Skeletal muscle satellite cell (primary cell): ENCODE data around the gene MATN4.

Experiments
- H3K27me3 ChIP-seq: 2 replicates; pipeline ENCODE4 v1.7.0; 2013; ENCODE audit warnings: low read length; ENCODE audit not compliant: control insufficient read depth, insufficient read depth
- H3K36me3 ChIP-seq: 2 replicates; pipeline ENCODE4 v1.7.0; 2013; ENCODE audit warnings: mild to moderate bottlenecking, control low read depth, low read length; ENCODE audit not compliant: insufficient read depth
- H3K4me1 ChIP-seq: 2 replicates; pipeline ENCODE4 v1.7.0; 2013; ENCODE audit warnings: low read length; ENCODE audit not compliant: control insufficient read depth, insufficient read depth
- H3K4me2 ChIP-seq: 2 replicates; pipeline ENCODE4 v1.7.0; 2013; ENCODE audit warnings: mild to moderate bottlenecking, low read length
- H3K4me3 ChIP-seq: 2 replicates; pipeline ENCODE4 v1.7.0; 2013; ENCODE audit warnings: low read length
- H3K9ac ChIP-seq: 2 replicates; pipeline ENCODE4 v1.7.0; 2013; ENCODE audit warnings: mild to moderate bottlenecking, low read depth, low read length, moderate library complexity
- H3K9me3 ChIP-seq: replicated peaks from 2 replicates; pipeline ENCODE4 v1.7.0; 2013; ENCODE audit warnings: mild to moderate bottlenecking, control low read depth, low read length

The MATN4 gene

DNA sequence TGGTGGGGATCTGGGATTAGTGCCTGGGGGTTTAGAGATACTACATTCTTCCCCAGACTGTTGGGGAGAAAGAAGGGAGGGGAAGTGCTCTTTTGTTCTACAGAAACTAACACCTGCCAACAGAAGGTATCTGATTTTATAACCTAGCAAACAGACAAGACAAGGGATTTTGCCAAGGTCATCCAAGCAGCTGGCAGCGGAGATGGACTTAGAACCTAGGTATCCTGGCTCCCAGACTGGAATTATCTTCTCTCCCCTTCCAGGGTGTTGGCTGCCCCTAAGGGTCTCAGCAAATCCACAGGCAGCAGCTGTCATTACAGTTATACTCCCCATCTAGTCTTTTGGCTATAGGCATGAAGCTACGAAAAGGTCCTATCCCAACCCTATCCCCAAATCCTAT lies 31.7 kb upstream of the MATN4 start:
- Histone ChIP-seq H3K4me2 (no peak overlapping the region), H3K4me1 (peaks cover 91% of the 10 kb centered on the region), H3K4me3 (no peak overlapping the region), H3K36me3 (peaks cover 66% of the 10 kb centered on the region), H3K27me3 (no peaks in the 10 kb centered on the region), H3K9ac (no peak overlapping the region), H3K9me3 (no peaks in the 10 kb centered on the region)

DNA sequence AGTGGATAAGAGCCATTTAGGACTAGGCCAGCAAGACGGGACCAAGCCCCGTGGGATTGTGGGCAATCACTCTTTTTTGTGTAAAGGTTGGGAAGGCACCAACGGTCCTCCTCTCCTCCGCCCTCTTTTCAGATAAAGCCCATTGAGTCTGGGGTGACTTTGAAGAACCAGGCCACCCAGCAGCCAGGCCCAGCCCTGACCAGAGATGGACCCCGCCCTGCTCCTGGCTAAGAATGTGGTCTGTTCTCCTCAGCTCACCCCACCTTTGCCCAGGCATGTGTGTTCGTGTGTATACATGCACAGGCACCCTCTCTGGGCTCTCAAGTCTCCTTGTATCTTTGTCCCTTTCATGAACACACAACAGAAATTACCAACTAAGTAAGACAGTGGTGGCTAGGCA lies 31.0 kb upstream of the MATN4 start:
- Histone ChIP-seq H3K4me2 (peak overlapping the region; percentile 47), H3K9ac (peak overlapping the region; percentile 66), H3K27me3 (no peaks in the 10 kb centered on the region), H3K4me3 (peak overlapping the region; percentile 5), H3K36me3 (peaks cover 68% of the 10 kb centered on the region), H3K4me1 (peaks cover 84% of the 10 kb centered on the region), H3K9me3 (no peaks in the 10 kb centered on the region)

DNA sequence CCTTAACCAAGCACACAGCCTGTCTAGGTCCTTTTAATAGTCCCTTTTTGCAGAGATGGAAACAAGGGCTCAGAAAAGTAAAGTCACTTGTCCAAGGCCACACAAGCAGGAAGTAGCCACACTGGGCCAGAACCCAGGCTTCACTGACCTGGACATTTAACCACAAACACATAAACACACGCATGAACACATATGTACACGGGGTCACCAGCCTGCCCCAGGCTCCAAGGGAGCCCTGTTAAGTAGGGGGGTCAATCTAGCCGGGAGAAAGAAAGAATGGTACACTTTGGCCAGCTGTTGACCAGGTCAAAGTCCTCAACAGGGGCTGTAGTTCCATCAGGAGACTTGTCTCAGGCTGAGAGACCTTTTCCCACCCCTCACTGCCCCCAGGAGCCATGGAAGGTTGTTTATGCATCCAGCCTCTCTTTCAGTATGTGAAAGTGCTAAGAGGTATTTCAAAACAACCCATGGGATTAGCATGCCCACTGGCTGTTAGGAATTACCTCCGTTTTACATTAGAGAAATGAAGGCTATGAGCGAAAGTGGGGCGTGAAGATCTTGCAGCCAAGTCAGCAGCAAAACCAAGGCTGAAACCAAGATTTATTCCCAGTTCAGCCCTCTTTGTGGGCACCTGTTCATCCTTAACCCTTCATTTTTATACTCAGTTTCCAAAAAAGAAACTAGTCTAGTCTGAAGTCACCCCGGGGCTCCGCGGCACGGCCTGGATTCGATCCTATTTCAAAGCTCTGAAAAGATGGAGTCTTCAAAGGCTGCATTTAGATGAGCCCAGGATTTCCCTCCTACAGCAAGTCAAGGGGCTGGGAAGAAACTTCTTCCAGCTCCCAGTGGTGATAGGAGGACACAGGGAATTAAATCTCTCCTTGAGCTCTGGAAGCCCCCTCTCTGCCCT lies 30.3 kb upstream of the MATN4 start:
- H3K36me3 ChIP-seq = peaks cover 64% of the 10 kb centered on the region
- peak overlapping the region; percentile 66 for H3K9ac ChIP-seq
- peak overlapping the region; percentile 47 for H3K4me2 ChIP-seq
- no peaks in the 10 kb centered on the region for H3K27me3 ChIP-seq
- no peaks in the 10 kb centered on the region for H3K9me3 ChIP-seq
- H3K4me1 ChIP-seq = peaks cover 77% of the 10 kb centered on the region
- H3K4me3 ChIP-seq = peak overlapping the region; percentile 34

DNA sequence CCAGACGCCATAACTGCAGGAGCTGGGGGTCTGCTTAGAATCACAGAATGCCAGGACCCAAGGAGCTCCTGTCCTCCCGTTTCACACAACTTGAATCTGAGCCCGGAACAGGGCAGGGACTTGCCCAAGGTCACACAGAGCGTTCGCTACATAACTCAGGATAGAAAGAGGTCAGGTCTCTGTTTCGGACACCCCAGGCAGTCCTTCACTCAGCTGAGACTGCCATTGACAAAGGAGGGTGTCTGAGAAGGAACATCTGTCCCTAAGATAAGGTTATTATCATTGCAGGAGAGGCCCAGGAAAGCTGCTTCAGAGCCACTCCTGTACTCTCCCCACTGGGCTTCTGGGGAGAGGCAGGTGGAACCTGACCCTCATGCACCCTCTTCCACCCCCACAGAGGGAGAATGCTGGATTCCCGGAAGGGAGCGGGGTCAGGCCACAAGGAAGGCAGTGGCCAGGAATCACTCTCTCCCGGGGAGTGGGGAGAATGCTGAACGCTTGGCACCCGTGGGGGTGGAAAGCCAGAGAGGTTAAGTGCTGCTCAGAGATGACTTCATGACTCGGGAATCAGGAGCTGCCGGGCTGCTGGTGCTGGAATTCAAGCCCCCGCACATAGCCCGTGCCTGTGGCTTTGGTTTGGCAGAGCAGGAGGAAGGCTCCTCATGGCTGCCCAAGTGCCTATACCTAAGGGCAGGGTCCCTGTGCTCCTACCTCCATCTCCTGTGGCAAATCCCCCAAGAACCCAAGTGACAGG lies 29.4 kb upstream of the MATN4 start:
- H3K4me3 ChIP-seq = peak overlapping the region; percentile 34
- H3K9ac ChIP-seq = peak overlapping the region; percentile 79
- peaks cover 69% of the 10 kb centered on the region for H3K4me1 ChIP-seq
- peak overlapping the region; percentile 67 for H3K4me2 ChIP-seq
- H3K27me3 ChIP-seq = no peaks in the 10 kb centered on the region
- H3K36me3 ChIP-seq = peaks cover 63% of the 10 kb centered on the region
- no peaks in the 10 kb centered on the region for H3K9me3 ChIP-seq

DNA sequence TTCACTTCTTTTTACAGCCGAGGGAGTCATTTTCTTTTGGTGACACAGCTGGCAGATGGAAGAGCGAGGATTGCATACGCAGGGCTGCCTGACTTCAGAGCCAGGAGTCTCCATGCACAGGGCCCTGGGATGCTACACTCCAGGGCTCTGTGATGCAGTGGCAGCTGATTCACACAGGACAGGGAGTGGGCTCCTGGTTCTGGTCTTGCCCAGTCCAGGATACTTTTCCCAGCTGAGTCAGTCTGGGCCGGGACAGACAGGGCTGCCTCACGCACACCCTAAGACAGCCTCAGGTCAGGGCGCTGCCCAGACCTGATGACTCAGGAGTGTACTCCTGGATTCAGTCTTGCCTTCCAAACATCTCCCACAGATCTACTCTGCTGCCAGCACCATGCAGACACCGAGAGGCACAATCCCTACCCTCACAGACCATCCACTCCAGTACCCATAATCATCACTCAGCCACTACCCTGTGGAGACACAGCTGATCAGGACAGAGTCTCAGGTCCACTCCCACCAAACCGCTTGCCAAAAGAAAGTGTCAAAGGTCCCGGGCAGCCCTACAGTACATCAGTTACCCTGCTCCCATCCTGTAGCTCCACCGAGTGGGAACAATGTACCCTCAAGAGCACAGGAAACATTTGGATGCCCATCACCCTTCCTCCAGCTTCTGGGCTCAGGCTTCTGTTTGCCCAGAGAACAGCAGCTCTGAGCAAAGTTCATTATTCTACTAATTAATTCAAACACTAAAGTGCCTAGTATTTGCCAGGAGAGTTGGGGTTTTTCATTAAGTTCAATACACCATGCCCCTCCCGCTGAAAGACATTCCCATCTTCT lies 28.6 kb upstream of the MATN4 start:
- peak overlapping the region; percentile 79 for H3K9ac ChIP-seq
- H3K9me3 ChIP-seq = no peaks in the 10 kb centered on the region
- H3K4me1 ChIP-seq = peaks cover 61% of the 10 kb centered on the region
- peak overlapping the region; percentile 67 for H3K4me2 ChIP-seq
- peaks cover 67% of the 10 kb centered on the region for H3K36me3 ChIP-seq
- H3K27me3 ChIP-seq = no peaks in the 10 kb centered on the region
- H3K4me3 ChIP-seq = peak overlapping the region; percentile 16

DNA sequence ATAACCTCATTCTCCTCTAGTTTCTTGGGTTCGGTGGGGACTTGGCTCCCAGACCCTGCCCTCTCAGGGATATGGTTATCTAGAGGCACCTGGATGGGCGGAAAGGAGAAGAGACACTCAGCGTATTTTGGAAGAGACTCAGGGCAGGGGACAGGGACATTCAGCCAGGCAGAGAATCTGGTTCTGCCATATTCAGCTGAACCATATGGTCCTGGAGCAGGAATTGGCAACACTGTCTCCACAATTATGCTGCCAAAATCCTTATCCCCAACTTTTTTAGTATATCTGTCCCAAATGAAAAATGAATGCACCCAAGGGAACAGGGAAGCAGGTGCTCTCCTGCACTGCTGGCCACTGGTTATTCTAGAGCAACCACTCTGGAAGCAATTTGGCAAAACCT lies 22.4 kb upstream of the MATN4 start:
- Histone ChIP-seq H3K9ac (no peak overlapping the region), H3K4me3 (no peak overlapping the region), H3K4me2 (no peak overlapping the region), H3K36me3 (peaks cover 87% of the 10 kb centered on the region), H3K27me3 (no peaks in the 10 kb centered on the region), H3K9me3 (no peaks in the 10 kb centered on the region), H3K4me1 (peaks cover 4% of the 10 kb centered on the region)

DNA sequence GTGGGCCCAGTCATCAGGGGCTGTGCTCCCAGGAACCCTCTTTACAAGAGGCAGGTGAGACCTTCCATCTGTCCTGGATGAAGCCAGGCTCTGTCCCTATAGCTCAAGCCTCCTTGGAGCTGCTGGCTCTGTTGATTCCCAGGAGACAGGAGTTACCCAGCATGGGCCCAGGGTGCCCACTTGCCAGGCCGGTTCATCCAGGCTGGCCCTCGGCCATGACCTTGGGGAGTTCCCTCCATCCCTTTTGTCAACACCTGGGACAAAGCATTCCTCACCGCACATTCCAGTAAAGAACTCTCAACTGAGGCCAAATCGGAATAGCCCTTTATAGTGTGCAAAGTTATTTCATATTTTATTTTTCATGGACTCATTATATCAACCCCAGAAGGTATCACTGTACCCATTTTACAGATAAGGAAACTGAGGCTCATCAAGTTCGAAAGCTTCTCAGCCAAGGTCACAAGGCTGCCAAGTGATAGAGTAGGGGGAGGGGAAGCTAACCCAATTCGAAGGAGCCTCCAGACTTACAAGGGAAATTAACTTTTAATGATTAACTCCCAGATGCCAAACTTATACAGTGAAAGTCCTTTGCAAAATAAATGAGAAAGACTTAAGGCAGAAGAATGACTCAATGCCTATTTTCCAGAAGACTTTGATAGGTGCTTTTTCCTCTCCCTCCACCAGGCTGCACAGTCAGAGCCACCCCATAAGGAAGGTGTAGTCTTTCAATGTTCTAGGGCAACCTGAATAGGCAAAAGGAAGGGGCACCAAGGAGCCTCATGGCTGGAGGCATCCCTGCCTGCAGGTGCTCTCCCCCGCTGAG lies 21.6 kb upstream of the MATN4 start:
- no peaks in the 10 kb centered on the region for H3K4me1 ChIP-seq
- H3K27me3 ChIP-seq = no peaks in the 10 kb centered on the region
- no peak overlapping the region for H3K9ac ChIP-seq
- no peak overlapping the region for H3K4me2 ChIP-seq
- peaks cover 88% of the 10 kb centered on the region for H3K36me3 ChIP-seq
- no peaks in the 10 kb centered on the region for H3K9me3 ChIP-seq
- no peak overlapping the region for H3K4me3 ChIP-seq

DNA sequence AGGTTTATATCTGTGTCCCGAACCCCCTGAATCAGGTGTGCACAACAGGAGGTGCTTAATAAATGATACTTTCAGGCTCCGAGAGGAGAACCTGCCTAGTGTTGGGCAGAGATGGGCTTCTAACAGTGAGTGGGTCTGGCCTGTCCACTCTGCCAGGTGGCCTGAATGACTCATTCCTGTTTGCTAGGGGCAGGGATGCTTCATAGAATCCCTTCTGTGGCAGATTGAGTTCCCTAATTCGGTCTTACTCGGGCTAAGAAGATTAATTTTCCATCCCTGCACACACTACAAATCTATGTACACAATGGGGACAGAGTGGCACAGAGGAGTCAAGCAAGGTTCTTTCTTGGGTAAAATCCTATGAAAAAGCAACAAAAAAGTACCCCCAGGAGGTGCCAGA lies 20.4 kb upstream of the MATN4 start:
- no peak overlapping the region for H3K4me2 ChIP-seq
- no peaks in the 10 kb centered on the region for H3K9me3 ChIP-seq
- H3K9ac ChIP-seq = no peak overlapping the region
- peaks cover 87% of the 10 kb centered on the region for H3K36me3 ChIP-seq
- H3K4me1 ChIP-seq = no peaks in the 10 kb centered on the region
- no peak overlapping the region for H3K4me3 ChIP-seq
- H3K27me3 ChIP-seq = no peaks in the 10 kb centered on the region

DNA sequence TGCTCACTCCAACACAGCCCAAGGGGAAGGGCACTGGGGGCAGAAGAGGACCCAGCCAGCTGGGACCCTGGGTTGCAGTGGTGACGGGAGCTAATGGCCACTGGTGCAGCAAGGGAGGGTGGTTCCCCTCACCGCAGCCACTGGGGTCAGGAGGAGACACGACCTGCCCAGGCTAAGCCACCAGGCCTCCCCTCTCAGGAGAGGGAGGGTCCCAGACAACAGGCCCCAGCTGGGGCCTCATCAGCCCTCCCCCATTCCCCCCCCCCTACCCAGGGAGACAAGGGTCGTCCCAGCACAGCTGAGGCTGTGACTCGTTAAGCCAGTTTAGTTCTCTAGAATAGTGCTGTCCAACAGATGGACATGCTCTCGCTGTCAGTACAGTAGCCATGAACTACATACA lies 17.3 kb upstream of the MATN4 start:
- peaks cover 58% of the 10 kb centered on the region for H3K36me3 ChIP-seq
- no peaks in the 10 kb centered on the region for H3K27me3 ChIP-seq
- no peaks in the 10 kb centered on the region for H3K9me3 ChIP-seq
- H3K4me3 ChIP-seq = no peak overlapping the region
- H3K4me1 ChIP-seq = no peaks in the 10 kb centered on the region
- H3K9ac ChIP-seq = no peak overlapping the region
- H3K4me2 ChIP-seq = no peak overlapping the region

DNA sequence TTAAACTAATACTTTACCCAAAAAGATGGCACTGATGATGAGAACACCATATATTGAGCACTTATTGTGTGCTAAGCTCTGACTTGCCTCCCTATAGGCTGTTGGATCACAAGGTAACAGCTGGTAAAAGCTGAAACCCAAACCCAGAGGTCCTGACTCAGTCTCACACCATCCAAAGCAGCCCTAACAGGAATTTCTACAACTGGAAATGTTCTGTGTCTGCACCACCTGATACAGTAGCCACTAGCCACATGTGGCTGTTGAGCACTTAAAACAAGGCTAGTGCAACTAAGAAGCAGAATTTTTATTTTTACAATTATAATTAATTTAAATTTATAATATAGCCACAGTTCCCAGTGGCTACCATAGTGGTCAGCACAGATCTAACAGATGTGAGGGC lies 15.6 kb upstream of the MATN4 start:
- Histone ChIP-seq H3K4me2 (no peak overlapping the region), H3K4me3 (no peak overlapping the region), H3K36me3 (peaks cover 42% of the 10 kb centered on the region), H3K4me1 (no peaks in the 10 kb centered on the region), H3K9ac (no peak overlapping the region), H3K9me3 (no peaks in the 10 kb centered on the region), H3K27me3 (peaks cover under 1% of the 10 kb centered on the region)
